GM19328 (cell line): ENCODE results near the gene TNFRSF12A.
A peak's percentile ranks its signal among the peaks of the same experiment; 100 is the strongest.

Source experiments
- ATAC-seq: cut with Tn5 transposase; IDR thresholded peaks from one replicate; pipeline ENCODE4 v1.9.1; 2021; ENCODE audit warnings: mild to moderate bottlenecking, moderate library complexity; ENCODE audit not compliant: unreplicated experiment

Gene TNFRSF12A

DNA sequence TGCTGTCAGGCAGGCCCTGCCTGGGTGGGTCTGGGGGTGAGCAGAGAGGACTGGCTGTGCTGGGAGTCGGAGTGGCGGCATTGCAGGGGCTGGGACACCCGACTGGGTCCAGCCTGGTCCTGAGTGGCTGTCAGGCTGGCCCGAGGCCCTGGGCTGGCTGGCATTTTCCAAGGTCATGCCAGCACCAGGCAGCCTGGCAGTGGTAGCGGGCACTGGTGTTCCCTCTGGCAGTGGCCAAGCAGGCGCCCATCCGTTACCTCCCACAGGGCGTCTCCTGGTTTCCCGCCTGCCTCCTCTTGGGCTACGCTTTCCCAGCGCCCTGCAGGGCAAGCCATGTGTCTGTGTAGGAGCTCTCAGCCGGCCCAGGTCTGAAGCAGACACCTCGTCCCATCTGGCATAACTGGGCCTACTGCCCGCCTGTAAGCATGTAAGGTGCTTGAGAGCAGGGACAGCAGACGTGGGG lies 34.2 kb upstream of the TNFRSF12A start:
- no peak for ATAC-seq

DNA sequence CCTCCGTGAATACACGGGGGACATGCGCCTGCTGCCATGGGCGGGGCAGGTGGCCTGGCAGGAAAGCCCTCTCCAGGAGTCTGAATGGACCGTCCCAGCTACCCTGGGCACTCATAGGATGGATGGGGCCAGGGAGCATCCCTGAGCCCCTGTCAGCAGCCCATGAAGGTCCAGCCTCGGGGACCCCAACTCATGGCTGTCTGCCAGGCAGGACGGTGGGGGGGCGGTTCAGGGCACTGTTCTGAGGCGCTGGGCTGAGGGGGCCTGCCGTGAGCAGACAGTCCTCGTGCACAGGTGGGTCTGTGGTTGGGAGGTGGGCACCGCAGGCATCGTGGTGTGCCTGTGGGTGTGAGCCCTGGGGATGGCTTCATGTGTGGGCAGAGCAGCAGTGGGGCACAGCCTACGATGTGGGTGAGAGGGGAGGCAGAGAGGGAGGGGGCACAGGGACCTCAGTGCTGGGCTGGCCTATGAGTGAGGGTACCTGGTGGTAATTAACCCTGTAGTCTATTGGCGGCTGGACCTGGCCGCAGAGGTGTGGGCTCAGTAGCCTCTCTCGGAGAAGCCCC lies 33.5 kb upstream of the TNFRSF12A start:
- no peak for ATAC-seq

DNA sequence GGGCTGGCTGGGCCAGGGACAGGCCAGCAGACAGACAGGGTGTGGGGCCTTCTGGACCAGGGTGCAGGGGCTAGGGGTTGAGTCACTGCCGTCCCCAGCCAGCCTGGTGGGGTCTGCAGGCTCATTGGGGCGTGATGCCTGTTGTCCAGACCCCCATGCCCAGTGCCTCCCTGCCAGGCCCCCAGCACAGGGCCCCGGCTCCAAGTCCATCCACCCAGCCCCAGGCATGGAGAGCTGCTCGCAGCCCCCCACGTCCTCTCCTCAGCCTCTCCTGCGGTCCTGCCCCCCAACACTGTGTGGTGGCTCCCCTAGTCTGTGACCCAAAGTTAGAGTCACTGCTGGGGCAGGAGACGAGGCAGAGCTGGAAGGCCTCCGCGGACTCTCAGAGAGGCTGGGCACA lies 32.9 kb upstream of the TNFRSF12A start:
- ATAC-seq = no peak

DNA sequence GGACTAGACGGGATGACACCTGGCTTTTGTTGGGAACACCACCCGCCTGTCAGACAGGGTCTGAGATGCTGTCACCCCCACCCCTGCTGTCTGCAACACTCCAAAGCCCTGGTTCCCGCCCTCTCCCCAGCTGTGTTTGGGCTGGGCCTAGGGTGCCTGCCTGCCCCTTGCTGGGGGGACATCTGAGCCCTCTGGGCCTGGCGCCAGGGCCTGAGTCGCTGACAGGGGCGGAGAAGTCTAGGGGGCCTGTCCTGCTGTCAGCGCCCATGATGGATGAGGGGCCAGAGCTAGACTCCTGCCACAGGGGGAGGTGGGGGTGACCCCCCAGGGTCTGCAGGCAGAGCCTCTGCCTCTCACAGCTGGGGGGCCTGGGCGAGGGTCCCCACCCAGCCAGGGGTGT lies 32.3 kb upstream of the TNFRSF12A start:
- ATAC-seq = no peak

DNA sequence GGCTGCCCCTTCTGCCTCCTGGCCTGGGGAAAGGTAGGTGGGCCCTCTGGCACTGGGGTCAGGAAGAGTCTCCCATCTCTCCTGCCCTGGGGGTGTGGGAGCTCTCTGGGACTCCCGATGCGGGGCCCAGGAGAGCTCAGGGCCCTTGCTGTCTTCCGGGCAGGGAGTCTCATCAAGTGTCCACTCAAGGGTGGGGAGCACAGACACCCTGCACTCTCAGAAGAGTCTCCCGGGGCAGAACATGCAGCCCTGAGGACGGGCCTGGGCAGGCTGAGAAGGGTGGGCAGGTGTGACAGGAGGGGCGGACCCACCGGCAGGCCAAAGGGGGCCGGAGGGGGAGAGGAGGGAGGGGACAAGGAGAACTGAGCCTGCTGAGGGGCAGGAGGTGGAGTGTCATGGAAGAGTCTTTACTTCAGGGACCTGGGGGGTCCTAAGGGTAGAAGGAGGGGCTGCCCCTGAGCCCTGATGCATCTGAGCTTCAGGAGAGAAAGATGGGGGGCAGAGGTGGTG lies 31.5 kb upstream of the TNFRSF12A start:
- ATAC-seq = no peak

DNA sequence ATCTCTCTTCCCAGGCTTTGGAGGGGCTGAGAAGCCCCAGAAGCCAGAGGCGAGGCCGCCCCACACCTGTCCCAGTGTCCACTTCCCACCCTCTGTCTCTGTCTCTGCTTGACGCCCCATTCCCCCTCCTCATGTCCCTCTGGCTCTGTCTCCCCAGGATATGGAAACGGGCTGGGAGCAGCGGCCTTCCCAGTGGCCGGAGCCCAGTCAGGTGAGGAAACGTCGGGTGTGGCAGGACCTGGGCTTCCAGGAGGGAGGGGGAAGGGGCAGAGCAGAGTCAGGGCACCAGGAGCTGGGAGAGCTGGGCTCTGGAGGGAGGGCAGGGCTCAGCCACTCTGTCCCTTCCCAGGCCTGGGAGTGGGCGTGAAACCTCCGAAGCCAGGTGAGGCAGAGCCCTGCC lies 29.3 kb upstream of the TNFRSF12A start:
- ATAC-seq = no peak

DNA sequence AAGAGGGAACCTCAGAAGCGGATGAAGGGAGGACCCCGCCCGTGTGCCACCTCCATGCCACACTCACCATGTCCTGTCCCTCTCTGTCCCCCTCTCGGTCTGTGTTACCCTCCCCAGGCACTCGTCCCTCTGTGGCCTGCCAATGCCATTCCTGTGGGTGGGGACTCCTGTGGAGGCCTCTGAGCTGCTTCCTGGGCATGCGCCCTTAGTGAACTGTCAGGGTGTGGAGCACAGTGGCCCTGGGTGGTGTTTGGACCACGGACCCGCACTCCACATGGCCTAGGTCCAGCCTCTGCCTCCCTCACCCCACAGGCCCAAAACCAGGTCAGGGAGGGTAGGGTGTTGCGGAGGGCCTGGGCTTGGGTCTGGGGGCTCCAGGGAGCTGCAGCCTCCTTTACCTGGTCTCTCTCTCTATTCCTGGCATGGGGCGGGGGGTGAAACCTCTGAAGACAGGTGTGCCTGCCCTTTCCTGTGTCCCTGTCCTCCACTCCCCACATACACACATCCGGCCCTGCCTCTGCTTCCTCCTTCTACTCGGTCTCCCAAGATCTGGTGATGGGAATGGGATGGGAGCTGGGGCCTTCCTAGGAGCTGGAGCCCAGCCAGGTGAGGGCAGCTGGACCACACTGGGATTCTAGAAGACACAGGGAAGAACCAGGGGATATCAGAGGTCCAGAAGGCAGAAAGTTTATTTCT lies 28.5 kb upstream of the TNFRSF12A start:
- ATAC-seq = no peak

DNA sequence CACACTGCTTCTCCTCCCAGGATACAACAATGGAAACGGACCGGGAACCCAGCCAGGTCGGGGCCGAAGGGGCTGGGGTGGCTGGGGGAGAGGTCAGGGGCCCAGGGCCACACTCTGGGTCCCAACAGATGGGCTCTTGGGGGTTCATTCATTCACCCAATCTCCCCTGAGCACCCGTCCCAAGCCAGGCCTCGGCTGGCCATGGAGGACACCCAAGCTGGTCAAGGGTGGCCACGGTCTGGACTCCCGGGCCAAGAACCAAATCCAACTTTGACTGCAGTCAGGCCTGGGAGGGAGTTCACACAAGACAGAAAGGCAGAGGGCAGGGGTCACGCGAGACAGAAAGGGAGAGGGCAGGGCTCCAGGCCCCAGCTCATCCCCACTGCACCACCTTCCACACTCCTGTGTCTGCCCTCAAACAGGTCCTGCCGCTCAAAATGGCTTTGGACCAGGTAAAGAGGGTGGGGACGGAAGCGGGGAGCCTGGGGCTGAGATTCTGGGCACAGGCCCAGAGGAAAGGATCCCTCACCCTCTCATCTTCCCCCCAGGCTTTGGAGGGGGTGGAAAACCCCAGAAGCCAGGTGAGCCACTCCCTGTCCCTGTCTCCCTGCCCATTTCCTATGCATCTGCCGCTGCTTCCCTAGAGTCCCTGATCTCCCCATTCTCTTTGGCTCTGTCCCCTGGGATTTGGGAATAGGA lies 27.6 kb upstream of the TNFRSF12A start:
- ATAC-seq = no peak

DNA sequence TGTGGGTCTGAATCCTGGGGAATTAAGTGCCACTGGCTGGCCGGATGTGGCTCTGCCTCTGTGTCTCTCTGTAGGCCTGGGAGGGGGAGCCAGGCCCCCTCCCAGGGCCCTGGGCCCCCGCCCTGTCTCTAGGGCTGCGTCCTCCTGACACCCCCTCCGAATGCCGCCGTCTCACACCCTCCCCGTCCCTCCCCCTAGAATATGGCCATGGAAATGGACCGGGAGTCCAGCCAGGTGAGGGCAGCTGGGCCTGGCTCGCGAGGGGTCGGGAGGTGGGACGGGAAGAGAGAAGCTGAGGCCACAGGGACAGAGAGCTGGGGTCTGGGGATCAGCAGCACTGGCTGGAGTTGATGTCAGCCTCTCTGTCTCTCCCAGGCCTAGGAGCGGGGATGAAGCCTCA lies 23.9 kb upstream of the TNFRSF12A start:
- ATAC-seq = no peak

DNA sequence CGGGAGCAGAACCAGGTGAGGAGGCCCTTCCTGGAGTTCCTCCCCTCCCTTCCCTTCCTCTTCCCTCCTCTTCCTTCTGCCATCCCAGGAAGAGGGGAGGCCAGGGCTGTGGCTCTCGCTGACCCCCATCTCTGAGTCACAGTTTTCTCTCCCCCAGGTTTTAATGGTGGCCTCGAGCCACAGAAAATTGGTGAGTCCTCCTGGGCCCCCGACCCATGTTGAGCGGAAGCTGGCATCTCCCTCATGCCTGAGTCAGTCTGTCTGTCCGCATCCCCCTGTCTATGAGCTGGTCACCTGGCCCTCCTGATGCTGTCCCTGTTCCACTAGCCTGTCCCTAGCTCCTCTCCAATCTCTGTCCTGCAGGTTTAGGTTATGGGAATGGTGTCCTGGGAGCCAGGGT lies 20.2 kb upstream of the TNFRSF12A start:
- no peak for ATAC-seq

DNA sequence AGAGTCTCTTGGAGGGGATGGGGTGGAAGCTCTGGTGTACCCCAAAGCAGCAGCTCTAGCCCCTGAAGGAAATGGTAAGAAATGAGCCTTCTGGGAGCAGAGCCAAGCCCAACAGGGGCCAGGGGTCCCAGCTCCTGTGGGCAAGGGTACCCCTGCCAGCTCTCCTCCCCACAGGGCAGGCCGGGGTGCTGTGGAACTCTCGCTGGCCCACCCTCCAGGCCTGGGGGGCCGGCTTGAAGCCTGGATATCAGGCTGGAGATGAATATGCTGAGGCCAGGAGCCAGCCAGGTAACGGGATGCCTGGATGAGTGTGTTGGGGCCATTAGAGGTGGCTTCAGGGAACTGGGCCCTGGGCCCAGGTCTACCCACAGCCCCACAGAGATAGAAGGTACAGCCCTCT lies 19.6 kb upstream of the TNFRSF12A start:
- no peak for ATAC-seq

DNA sequence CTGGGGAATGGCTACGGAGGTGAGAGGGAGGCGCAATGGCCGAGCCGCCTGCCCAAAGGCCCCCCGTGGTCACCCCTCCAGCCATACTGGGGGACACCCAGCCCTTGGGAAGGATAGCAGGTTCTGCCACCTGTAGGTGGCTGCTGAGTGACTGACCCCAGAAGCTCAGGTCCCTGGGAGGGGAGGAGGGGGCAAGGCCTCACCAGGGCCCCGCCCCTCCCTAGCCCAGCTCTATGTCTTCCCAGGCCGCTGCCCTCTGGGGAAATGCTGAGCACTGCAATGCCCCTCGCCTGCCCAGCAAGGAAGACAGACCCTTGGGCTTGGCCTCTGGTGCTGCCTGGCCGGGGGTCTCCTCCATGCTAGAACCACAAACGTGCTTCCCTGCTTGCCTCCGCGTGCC lies 18.9 kb upstream of the TNFRSF12A start:
- ATAC-seq = no peak

DNA sequence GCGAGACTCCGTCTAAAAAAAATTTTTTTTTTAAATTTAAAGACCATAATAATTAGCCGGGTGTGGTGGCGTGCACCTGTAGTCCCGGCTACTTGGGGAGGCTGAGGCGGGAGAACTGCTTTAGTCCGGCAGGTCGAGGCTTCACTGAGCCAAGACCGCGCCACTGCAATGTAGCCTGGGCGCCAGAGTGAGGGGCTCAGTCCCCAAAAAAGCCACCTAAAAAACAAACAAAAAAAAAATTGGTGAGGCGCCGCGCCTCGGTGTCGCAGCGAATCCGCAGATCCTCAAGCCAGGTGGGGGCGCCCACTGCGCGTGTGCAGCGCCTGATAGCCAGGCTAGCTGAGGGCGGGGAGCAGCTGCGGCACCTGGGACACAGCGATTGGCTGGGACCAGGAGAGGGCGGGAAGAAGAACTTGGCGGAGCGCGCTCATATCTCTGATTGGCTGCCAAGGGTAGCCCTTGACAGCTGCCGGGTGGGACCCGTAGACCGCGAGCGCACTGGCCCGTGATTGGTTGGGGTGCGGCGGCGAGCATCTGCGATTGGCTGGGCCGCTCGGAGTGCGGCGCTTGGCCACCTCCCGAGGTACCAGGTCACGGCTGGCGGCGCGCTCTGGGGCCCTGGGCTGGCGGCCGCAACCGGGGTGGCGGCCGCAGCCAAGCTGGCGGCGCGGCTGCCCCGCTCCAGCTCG lies 16.4 kb upstream of the TNFRSF12A start:
- peak; percentile 98 for ATAC-seq

DNA sequence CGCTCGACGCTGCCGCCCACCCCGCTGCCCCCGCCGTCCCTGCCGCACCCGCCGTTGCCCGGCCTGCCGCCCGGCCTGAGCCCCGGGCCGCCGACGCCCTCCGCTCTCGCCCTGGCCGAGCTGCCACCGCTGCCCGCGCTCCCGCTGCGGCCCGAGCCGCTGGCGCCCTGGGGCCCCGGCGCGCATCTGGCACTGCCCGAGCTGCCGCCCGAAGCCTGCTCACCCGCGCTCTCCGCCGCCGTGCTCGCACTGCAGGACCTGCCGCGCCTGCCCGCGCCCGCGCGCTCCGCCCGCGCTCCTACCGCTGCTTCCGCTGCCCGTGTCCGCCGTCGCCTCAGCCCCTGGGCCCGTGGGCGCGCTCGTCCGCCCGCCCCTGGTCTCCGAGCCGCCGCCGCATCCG lies 15.8 kb upstream of the TNFRSF12A start:
- ATAC-seq = peak; percentile 4

DNA sequence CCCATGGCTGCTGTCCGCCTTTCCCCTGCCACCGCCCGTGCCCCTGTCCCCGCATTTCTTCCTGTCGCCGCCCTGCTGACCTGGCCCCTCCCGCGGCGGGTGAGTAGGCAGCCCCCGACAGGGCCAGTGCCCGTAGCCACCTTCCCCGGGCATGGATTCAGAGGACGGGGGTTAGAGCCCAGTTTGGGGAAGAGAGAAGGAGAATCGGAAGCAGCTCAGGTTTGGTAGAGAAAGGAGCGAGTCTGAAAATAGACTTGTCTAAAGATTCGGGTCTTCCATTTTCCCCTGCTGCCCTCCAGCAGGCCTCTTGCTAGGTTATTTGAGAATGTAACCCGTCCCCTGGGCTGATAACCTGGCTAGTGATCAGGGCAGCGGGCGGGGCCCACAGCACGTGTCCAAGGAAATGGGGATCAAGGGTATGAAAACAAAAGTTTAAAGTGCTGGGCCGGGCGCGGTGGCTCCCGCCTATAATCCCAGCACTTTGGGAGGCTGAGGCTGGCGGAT lies 15.3 kb upstream of the TNFRSF12A start:
- no peak for ATAC-seq

DNA sequence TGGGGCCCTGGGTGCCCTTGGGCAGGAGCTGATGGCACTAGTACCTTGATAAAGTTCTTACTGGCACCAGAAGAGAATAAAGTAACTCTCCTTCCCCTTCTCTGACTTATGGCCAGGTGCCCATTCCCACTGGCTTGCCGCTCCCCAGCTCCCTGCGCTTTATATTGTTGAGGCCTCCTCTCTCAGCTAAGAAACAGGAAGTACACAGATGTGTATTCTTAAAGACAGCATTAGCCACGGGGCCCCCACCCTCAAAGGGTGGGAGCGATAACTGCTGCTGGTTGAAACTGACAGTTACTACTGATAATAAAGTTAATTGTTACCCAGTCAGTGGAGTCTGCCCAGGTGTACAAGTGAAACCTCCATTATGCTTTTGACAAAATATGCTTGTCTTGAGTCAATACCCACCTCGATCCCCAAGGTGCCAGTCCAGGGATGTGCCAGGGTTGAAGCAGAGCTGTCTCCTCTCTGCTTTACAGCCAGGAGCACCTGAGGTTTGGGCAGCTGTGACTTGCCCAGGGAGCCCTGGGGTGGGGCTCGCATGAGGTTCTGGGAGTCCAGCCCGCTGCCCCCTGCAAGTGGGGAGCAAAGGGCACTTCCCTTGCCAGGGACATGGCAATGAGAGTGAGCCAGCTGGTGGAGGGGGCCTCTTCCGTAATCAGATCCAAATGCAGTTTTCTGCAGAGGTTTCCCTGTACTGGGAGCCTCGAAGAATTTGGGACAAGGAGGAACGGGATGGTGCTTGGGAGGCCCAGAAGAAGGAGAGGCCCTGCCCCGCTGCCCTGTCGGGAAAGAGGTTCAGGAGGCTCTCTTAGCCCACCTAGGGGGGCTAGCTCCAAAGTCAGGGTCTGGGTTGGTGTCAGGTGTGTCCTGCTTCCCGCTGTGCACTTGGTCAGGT lies 12.9 kb upstream of the TNFRSF12A start:
- ATAC-seq = no peak

DNA sequence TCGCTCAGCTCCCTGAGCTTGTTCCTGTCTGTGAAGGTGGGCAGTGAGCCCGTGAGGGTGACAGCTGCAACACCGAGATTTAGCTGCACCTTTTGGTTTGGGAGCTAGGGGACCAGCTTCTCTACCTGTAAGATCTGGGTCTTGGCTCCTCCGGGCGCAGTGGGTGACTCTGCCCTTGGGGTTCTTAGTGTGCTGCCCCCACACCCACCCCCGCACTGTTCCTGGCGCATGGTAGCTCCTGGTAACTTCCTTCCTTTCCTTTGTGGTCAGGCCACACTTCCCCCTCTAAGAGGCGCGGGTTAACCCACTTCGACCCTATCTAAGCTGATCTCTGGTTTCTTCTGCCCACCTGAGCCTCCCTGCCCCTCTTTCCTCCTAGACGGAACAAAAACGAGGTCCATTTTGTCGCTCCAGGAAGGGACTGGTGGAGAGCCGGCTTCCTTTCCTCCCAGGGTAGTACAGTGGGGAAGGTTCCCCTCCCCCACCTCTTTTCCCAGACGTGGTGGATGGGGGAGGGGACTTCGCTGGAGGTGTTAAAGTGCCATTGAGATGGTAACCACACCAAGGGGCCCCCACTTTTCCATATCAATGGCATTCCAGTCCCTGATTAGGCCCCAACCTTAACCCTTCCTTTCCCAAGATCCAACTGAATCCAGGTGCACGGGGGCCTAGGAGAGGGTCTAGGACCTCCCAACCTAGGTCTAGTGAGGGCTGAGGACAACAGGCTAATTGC lies 12.0 kb upstream of the TNFRSF12A start:
- no peak for ATAC-seq

DNA sequence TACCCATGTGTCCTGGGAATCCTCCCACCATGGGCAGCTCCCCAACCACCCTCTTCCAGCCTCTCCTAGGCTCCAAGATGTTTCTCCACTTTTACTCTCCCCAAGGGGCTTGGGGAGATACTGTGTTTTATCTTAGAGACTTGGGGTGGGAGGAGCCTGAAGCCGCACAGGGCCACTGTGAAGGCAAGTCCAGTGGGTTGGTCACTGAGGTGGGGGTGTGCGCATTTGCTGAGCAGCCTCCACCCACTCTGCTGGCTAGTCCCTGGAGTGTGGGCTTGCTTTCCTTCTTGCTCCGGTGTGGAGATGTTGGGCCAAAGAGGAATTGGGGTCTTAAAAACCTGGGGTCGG lies 11.5 kb upstream of the TNFRSF12A start:
- no peak for ATAC-seq

DNA sequence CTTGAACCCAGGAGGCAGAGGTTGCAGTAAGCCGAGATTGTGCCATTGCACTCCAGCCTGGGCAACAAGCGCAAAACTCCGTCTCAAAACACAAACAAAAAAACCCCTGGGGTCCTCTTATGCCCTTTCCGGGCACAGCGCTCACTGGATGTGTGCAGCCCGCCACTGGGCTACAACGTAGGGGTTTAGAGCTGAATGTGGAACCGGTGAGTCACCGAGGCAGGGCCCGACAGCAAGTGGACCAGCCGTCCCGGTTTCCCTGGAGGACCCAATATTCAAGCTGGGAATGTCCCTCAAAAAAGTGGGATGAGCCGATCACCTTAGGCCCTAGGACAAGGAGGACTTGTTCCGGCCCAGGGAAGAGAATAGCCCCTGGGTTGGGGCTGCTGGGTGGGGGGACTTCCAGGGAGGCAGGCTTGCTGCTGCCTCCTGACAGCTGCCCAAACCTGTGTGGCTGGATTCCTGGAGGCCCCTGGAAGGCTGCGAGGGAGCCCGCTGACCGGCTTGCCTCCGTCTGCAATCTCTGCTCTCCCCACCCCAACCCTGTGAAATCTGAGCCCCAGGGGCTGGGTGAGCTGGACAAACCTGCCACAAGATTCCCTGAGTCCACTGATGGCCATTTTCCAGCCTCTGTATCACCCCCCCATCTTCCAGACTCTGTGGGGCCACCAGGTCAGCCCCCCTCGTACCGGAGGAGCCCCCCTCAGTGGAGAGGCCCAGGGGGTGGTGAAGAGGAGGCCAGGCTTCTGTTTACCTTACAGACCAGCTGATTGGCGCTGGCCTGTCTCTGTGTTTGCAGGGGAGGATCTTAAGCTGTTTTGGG lies 10.4 kb upstream of the TNFRSF12A start:
- ATAC-seq = no peak
